ENCODE data around the gene CDK19. TPM values are rescaled to one million over a fixed set of nuclear protein-coding genes. Genes with fewer than 3 reads are reported as not detected.

The CDK19 gene
- total RNA-seq, 1 donor from 2014 or later: 20.0 TPM

GRCh38 chr6:110658631-110659211, 156.5 kb downstream of the CDK19 start:
- DNase-seq (ENCODE audit: low read depth): no peak

GRCh38 chr6:110656492-110656891, 158.8 kb downstream of the CDK19 start:
- DNase-seq (ENCODE audit: low read depth): peak; percentile 21

- DNase-seq (ENCODE audit: low read depth): no peak
Measured at GRCh38 chr6:110655821-110656220, 159.4 kb downstream of the CDK19 start.

- DNase-seq (ENCODE audit: low read depth): no peak
Measured at GRCh38 chr6:110654096-110654820, 161.0 kb downstream of the CDK19 start.

GRCh38 chr6:110653381-110653780, 161.9 kb downstream of the CDK19 start:
- DNase-seq (ENCODE audit: low read depth): no peak

GRCh38 chr6:110652520-110652919, 162.7 kb downstream of the CDK19 start:
- DNase-seq (ENCODE audit: low read depth): no peak

GRCh38 chr6:110650755-110651154, 164.5 kb downstream of the CDK19 start:
- no peak for DNase-seq (ENCODE audit: low read depth)

- DNase-seq (ENCODE audit: low read depth): no peak
Measured at GRCh38 chr6:110649704-110650103, 165.6 kb downstream of the CDK19 start.

GRCh38 chr6:110646951-110647910, 168.0 kb downstream of the CDK19 start:
- DNase-seq (ENCODE audit: low read depth): no peak

- no peak for DNase-seq (ENCODE audit: low read depth)
Measured at GRCh38 chr6:110646419-110646698, 168.9 kb downstream of the CDK19 start.

- DNase-seq (ENCODE audit: low read depth): no peak
Measured at GRCh38 chr6:110645685-110646418, 169.4 kb downstream of the CDK19 start.

- peak; percentile 27 for DNase-seq (ENCODE audit: low read depth)
Measured at GRCh38 chr6:110643175-110643574, 172.1 kb downstream of the CDK19 start.

- no peak for DNase-seq (ENCODE audit: low read depth)
Measured at GRCh38 chr6:110642711-110643110, 172.6 kb downstream of the CDK19 start.

GRCh38 chr6:110636781-110637180, 178.5 kb downstream of the CDK19 start:
- no peak for DNase-seq (ENCODE audit: low read depth)

- no peak for DNase-seq (ENCODE audit: low read depth)
Measured at GRCh38 chr6:110635096-110635495, 180.2 kb downstream of the CDK19 start.

GRCh38 chr6:110633731-110634213, 181.5 kb downstream of the CDK19 start:
- no peak for DNase-seq (ENCODE audit: low read depth)

- no peak for DNase-seq (ENCODE audit: low read depth)
Measured at GRCh38 chr6:110629153-110629552, 186.1 kb downstream of the CDK19 start.

- peak; percentile 51 for DNase-seq (ENCODE audit: low read depth)
Measured at GRCh38 chr6:110628330-110628729, 186.9 kb downstream of the CDK19 start.

GRCh38 chr6:110626442-110626841, 188.8 kb downstream of the CDK19 start:
- peak; percentile 26 for DNase-seq (ENCODE audit: low read depth)

GRCh38 chr6:110625883-110626282, 189.4 kb downstream of the CDK19 start:
- DNase-seq (ENCODE audit: low read depth): peak; percentile 12

- DNase-seq (ENCODE audit: low read depth): peak; percentile 11
Measured at GRCh38 chr6:110622912-110623578, 192.2 kb downstream of the CDK19 start.

Data from renal cortical epithelial cell (primary cell).